Measurements from ENCODE around the gene SEC31A. TPM values are rescaled to one million over a fixed set of nuclear protein-coding genes. Genes with fewer than 3 reads are reported as not detected.

SEC31A gene
- polyA plus RNA-seq, 1 of the 3 experiments (the other 2 are of a cell fraction): 147 TPM

DNA sequence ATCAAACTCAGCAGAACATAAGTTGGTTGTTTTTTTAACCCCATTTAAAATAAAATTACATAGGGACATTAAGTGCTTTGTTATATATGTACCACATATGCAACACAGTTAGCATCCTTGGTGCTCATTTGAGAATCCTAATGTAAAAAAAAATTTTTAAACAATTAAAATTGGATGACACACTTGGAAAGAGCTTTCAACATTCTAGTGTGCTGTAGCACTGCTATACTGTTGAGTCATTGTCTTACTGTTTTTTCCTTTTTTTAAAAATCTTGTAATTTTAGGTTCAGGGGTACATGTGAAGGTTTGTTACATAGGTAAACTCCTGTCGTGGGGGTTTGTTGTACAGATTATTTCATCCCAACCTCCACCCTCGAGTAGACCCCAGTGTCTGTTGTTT is 22.4 kb upstream of the SEC31A start:
- Histone ChIP-seq H4K20me1 (ENCODE audit: insufficient read depth) (no peaks in the 10 kb centered on the region), H3K36me3 (replicated peaks in 1 of 2; ENCODE audit: control insufficient read depth in 1 of 2, insufficient read depth in 2 of 2, low read length in 1 of 2) (peaks cover 11 to 24% of the 10 kb centered on the region in 2 experiments), H3K9ac (no peak overlapping the region), H3K9me2 (no peaks in the 10 kb centered on the region), H3K79me2 (ENCODE audit: insufficient read depth) (no peaks in the 10 kb centered on the region), H3K4me1 (ENCODE audit: control insufficient read depth in 1 of 2, insufficient read depth in 2 of 2, low read depth in 1 of 2, low read length in 1 of 2) (no peaks in the 10 kb centered on the region), H3K27me3 (ENCODE audit: insufficient read depth) (no peaks in the 10 kb centered on the region), H3K4me2 (no peak overlapping the region), H3K27ac (ENCODE audit: low read depth in 2 of 2, low read length in 1 of 2) (no peak overlapping the region), H2AFZ (ENCODE audit: low read depth) (no peak overlapping the region), H3F3A (replicated peaks; ENCODE audit: insufficient read depth) (no peaks in the 10 kb centered on the region), H3K9me3 (no peaks in the 10 kb centered on the region), H3K4me3 (ENCODE audit: low read depth in 2 of 2, low read length in 1 of 2) (no peak overlapping the region)
- ChIA-PET POLR2A (interaction anchor here (1.2 kb wide), 1 partner anchor 13 kb away, joined by 3 read pairs; the partner anchor contains the start of gene THAP9), CTCF (interaction anchor here (0.6 kb wide), 1 partner anchor 83 kb away, joined by 3 read pairs; no protein-coding TSS in a partner anchor)
- WGBS (ENCODE audit: low lambda C conversion rate): 50% methylated on average over 2 of the region's 2 CpGs
- DNase-seq: no peak
- TF ChIP-seq YY1 (IDR thresholded peaks at IDR 0.05; ENCODE audit: low read depth) (no peak), RCOR1 (IDR thresholded peaks at IDR 0.05; ENCODE audit: low read length) (no peak), SIN3A (IDR thresholded peaks at IDR 0.05; ENCODE audit: borderline replicate concordance, low read depth, low read length) (no peak), MXI1 (IDR thresholded peaks at IDR 0.05; ENCODE audit: low read depth, low read length) (no peak), ELF1 (IDR thresholded peaks at IDR 0.05) (no peak), JUND (IDR thresholded peaks at IDR 0.05) (no peak), FOXJ3 (CRISPR knock-in tag; IDR thresholded peaks at IDR 0.05) (no peak), RFX5 (IDR thresholded peaks at IDR 0.05; ENCODE audit: low read length) (no peak)
- TF ChIP-seq, protein P1, sequence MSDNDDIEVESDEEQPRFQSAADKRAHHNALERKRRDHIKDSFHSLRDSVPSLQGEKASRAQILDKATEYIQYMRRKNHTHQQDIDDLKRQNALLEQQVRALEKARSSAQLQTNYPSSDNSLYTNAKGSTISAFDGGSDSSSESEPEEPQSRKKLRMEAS (IDR thresholded peaks at IDR 0.05; ENCODE audit: low read depth): no peak

DNA sequence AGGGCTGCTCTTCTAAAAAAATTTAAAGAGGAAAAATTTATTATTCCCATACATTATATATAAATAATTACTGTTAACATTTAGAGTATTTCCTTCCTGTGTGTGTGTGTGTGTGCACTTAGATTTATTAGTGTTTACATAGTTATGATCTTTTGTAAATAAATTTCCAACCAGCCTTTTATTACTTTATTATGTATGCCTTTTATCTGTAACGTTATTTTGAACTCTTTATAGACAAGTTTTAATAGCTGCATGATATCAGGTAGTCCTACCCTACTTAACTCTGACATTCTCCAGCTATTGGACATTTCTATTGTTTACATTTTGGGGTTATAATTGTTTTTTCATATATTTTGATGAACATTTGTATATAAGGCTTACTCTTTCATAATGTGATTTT is 18.4 kb upstream of the SEC31A start:
- Histone ChIP-seq H3K27ac (ENCODE audit: low read depth in 2 of 2, low read length in 1 of 2) (no peak overlapping the region), H3K4me3 (ENCODE audit: low read depth in 2 of 2, low read length in 1 of 2) (no peak overlapping the region), H4K20me1 (ENCODE audit: insufficient read depth) (no peaks in the 10 kb centered on the region), H3F3A (replicated peaks; ENCODE audit: insufficient read depth) (peaks cover 13% of the 10 kb centered on the region), H3K9me2 (no peaks in the 10 kb centered on the region), H3K4me1 (ENCODE audit: control insufficient read depth in 1 of 2, insufficient read depth in 2 of 2, low read depth in 1 of 2, low read length in 1 of 2) (no peaks in the 10 kb centered on the region), H3K79me2 (ENCODE audit: insufficient read depth) (peaks cover 4% of the 10 kb centered on the region; the same call in 1 of the 2 replicates), H3K4me2 (no peak overlapping the region), H3K27me3 (ENCODE audit: insufficient read depth) (no peaks in the 10 kb centered on the region), H3K9me3 (no peaks in the 10 kb centered on the region), H2AFZ (ENCODE audit: low read depth) (no peak overlapping the region), H3K36me3 (replicated peaks in 1 of 2; ENCODE audit: control insufficient read depth in 1 of 2, insufficient read depth in 2 of 2, low read length in 1 of 2) (peaks cover 20 to 24% of the 10 kb centered on the region in 2 experiments), H3K9ac (no peak overlapping the region)
- DNase-seq: no peak
- no peak for TF ChIP-seq SIN3A (IDR thresholded peaks at IDR 0.05; ENCODE audit: borderline replicate concordance, low read depth, low read length)
- TF ChIP-seq RCOR1 (IDR thresholded peaks at IDR 0.05; ENCODE audit: low read length): no peak
- TF ChIP-seq, protein P2, sequence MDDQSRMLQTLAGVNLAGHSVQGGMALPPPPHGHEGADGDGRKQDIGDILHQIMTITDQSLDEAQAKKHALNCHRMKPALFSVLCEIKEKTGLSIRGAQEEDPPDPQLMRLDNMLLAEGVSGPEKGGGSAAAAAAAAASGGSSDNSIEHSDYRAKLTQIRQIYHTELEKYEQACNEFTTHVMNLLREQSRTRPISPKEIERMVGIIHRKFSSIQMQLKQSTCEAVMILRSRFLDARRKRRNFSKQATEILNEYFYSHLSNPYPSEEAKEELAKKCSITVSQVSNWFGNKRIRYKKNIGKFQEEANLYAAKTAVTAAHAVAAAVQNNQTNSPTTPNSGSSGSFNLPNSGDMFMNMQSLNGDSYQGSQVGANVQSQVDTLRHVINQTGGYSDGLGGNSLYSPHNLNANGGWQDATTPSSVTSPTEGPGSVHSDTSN (IDR thresholded peaks at IDR 0.05): no peak
- no peak for TF ChIP-seq ELF1 (IDR thresholded peaks at IDR 0.05)
- no peak for TF ChIP-seq RXRA (IDR thresholded peaks at IDR 0.05; ENCODE audit: borderline replicate concordance, low read depth)
- no peak for TF ChIP-seq NFIC (IDR thresholded peaks at IDR 0.05; ENCODE audit: borderline replicate concordance)
- no peak for TF ChIP-seq TAF1 (IDR thresholded peaks at IDR 0.05; ENCODE audit: borderline replicate concordance, low read depth, low read length)
- TF ChIP-seq CHD2 (IDR thresholded peaks at IDR 0.05; ENCODE audit: low read length, partially characterized antibody): no peak
- no peak for TF ChIP-seq NRF1 (IDR thresholded peaks at IDR 0.05; ENCODE audit: low read depth, low read length)
- no peak for TF ChIP-seq EZH2phosphoT487 (IDR thresholded peaks at IDR 0.05; ENCODE audit: borderline replicate concordance, low read depth)
- TF ChIP-seq FOXJ3 (CRISPR knock-in tag; IDR thresholded peaks at IDR 0.05): no peak
- TF ChIP-seq, protein P3, sequence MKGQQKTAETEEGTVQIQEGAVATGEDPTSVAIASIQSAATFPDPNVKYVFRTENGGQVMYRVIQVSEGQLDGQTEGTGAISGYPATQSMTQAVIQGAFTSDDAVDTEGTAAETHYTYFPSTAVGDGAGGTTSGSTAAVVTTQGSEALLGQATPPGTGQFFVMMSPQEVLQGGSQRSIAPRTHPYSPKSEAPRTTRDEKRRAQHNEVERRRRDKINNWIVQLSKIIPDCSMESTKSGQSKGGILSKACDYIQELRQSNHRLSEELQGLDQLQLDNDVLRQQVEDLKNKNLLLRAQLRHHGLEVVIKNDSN (IDR thresholded peaks at IDR 0.05; ENCODE audit: borderline replicate concordance, low read depth): no peak
- no peak for TF ChIP-seq SMC3 (IDR thresholded peaks at IDR 0.05; ENCODE audit: low read depth, low read length)
- TF ChIP-seq, protein P4, sequence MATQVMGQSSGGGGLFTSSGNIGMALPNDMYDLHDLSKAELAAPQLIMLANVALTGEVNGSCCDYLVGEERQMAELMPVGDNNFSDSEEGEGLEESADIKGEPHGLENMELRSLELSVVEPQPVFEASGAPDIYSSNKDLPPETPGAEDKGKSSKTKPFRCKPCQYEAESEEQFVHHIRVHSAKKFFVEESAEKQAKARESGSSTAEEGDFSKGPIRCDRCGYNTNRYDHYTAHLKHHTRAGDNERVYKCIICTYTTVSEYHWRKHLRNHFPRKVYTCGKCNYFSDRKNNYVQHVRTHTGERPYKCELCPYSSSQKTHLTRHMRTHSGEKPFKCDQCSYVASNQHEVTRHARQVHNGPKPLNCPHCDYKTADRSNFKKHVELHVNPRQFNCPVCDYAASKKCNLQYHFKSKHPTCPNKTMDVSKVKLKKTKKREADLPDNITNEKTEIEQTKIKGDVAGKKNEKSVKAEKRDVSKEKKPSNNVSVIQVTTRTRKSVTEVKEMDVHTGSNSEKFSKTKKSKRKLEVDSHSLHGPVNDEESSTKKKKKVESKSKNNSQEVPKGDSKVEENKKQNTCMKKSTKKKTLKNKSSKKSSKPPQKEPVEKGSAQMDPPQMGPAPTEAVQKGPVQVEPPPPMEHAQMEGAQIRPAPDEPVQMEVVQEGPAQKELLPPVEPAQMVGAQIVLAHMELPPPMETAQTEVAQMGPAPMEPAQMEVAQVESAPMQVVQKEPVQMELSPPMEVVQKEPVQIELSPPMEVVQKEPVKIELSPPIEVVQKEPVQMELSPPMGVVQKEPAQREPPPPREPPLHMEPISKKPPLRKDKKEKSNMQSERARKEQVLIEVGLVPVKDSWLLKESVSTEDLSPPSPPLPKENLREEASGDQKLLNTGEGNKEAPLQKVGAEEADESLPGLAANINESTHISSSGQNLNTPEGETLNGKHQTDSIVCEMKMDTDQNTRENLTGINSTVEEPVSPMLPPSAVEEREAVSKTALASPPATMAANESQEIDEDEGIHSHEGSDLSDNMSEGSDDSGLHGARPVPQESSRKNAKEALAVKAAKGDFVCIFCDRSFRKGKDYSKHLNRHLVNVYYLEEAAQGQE (IDR thresholded peaks at IDR 0.05; ENCODE audit: low read depth, low read length): no peak
- no peak for TF ChIP-seq YY1 (IDR thresholded peaks at IDR 0.05; ENCODE audit: low read depth)
- TF ChIP-seq RAD21 (IDR thresholded peaks at IDR 0.05; ENCODE audit: low read length): no peak
- no peak for TF ChIP-seq POLR2AphosphoS5 (IDR thresholded peaks at IDR 0.05; ENCODE audit: low read depth, low read length)
- TF ChIP-seq MEF2A (IDR thresholded peaks at IDR 0.05; ENCODE audit: borderline replicate concordance, low read depth): no peak
- TF ChIP-seq, protein P1 (IDR thresholded peaks at IDR 0.05; ENCODE audit: low read depth): no peak
- TF ChIP-seq EP300 (IDR thresholded peaks at IDR 0.05; ENCODE audit: borderline replicate concordance in 1 of 2, low read depth in 1 of 2, low read length in 1 of 2): no peak
- 63% methylated on average over 1 of the region's 1 CpG for WGBS (ENCODE audit: low lambda C conversion rate)
- ChIA-PET POLR2A (no interaction called here), CTCF (interaction anchor here (1.1 kb wide), 1 partner anchor 10 kb away, joined by 4 read pairs; no protein-coding TSS in a partner anchor)

All from SK-N-SH (cell line).